Prostate gland (tissue), 2 donors: ENCODE results near the gene RIMS1. TPM values are rescaled to one million over a fixed set of nuclear protein-coding genes. Genes with fewer than 3 reads are reported as not detected.

Source experiments
- DNase-seq: peaks from one replicate; pipeline ENCODE4 v3.0.0-alpha.2; 2019; ENCODE audit warnings: low spot score
- H3K27ac ChIP-seq, 2 donors: fragments of 200-600 bp; sonication (generic); 2 replicates each; pipeline ENCODE4 v1.5.1; 2017 to 2019
- H3K27me3 ChIP-seq: fragments of 200-600 bp; sonication (generic); replicated peaks from 2 replicates; pipeline ENCODE4 v1.5.1; 2019; ENCODE audit not compliant: insufficient read depth
- H3K36me3 ChIP-seq, 2 donors: fragments of 200-600 bp; sonication (generic); 1 replicate in 1 of 2; 2 replicates in 1 of 2; pipeline versions ENCODE4 v1.5.1 to v1.8.1; 2017 to 2019
- H3K4me1 ChIP-seq: fragments of 200-600 bp; sonication (generic); replicated peaks from 2 replicates; pipeline ENCODE4 v1.5.1; 2019
- H3K4me3 ChIP-seq, 2 donors: fragments of 200-600 bp; sonication (generic); 2 replicates each; pipeline ENCODE4 v1.5.1; 2017 to 2019
- H3K9me3 ChIP-seq: fragments of 200-600 bp; sonication (generic); 2 replicates; pipeline ENCODE4 v1.5.1; 2017
- CTCF ChIP-seq, 4 experiments: fragments of 200-600 bp in 2 of 4; fragments of 450-650 bp in 2 of 4; sonication (generic) in 2 of 4; IDR thresholded peaks; 1 replicate in 3 of 4; 2 replicates in 1 of 4; pipeline ENCODE4 v1.5.1; 2016 to 2019; ENCODE audit warnings: antibody characterized with exemption in 4 of 4, mild to moderate bottlenecking in 2 of 4, moderate library complexity in 2 of 4
- POLR2A ChIP-seq: fragments of 450-650 bp; IDR thresholded peaks from one replicate; pipeline ENCODE4 v1.6.1; 2016; ENCODE audit warnings: antibody characterized with exemption, mild to moderate bottlenecking
- POLR2AphosphoS5 ChIP-seq: sonication (generic); formaldehyde crosslinking; IDR thresholded peaks from one replicate; pipeline ENCODE4 v1.6.1; 2017; ENCODE audit warnings: antibody characterized with exemption
- WGBS: methylation state at CpG from one replicate; pipeline ENCODE4 v1.1.5; 2018; 5-methylcytosine and 5-hydroxymethylcytosine counted together
- intact Hi-C: fragments of 100-400 bp; cut with DNase I; formaldehyde crosslinking; loops from one replicate; pipeline ENCODE4 v1.14.2; 2022
- total RNA-seq, 2 donors: library from RNA; depleted of rRNA; stranded (reverse); fragments of >200 nt; gene quantifications; one replicate each; pipeline ENCODE4 v1.1.0, GENCODE V29; 2016

RIMS1 gene
- total RNA-seq, 2 donors from 2014 or later, result 9.7 to 17.6 TPM

- no peak overlapping the region for H3K4me3 ChIP-seq
- no peak overlapping the region for H3K27ac ChIP-seq
- intact Hi-C loops, result no loop called here
- TF ChIP-seq CTCF (IDR thresholded peaks at IDR 0.05) (no peak), POLR2AphosphoS5 (no peak), POLR2A (no peak)
- no peaks in the 10 kb centered on the region for H3K27me3 ChIP-seq
- H3K4me1 ChIP-seq, result no peaks in the 10 kb centered on the region
- no peaks in the 10 kb centered on the region for H3K9me3 ChIP-seq
- 73% methylated on average over 2 of the region's 2 CpGs for WGBS
- H3K36me3 ChIP-seq, result no peaks in the 10 kb centered on the region
- no peak for DNase-seq
These were observed 317.6 kb downstream of the RIMS1 start for GRCh38 chr6:72203983-72204382.

DNA sequence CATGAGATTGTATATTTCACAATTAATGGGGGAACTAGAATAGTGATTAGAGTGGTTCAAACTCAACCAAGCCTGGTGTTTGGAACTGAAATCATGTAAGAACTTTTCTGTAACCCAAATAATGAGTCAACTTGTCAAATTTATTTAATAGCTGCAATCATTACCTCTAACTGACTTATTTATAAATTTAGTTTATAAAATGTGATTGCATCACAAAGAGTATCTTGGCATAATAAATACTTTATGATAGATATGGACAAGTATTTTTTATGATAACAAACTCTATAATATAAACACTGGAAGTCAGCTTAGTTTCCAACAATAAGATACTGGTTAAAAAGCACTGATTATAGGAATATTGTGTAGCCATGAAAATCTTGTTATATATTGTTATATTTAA, 319.1 kb downstream of the RIMS1 start:
- H3K27me3 ChIP-seq, result no peaks in the 10 kb centered on the region
- DNase-seq, result no peak
- H3K4me3 ChIP-seq, result no peak overlapping the region
- intact Hi-C loops, result no loop called here
- no peaks in the 10 kb centered on the region for H3K4me1 ChIP-seq
- H3K36me3 ChIP-seq, result no peaks in the 10 kb centered on the region
- H3K9me3 ChIP-seq, result no peaks in the 10 kb centered on the region
- no peak overlapping the region for H3K27ac ChIP-seq
- no peak for TF ChIP-seq CTCF (IDR thresholded peaks at IDR 0.05)
- TF ChIP-seq POLR2AphosphoS5, result no peak
- TF ChIP-seq POLR2A, result no peak

DNA sequence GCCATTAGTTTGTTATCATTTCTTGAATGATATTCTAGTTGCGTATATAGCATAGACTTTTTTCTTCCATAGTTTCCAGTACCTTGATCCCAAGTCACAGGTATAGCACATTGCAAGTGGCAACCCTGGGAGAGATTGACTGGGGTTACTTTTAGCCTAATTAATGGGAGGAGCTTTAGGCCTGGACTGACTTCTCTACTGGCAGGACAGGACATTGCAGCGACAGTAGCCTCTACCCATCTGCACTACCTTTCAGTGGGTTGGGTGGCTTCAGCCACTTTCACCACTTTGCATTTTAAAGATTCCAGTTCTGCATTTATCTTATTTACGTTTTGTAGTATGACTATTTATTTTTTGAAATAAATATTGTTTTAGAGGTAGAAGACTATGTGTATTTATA, 320.3 kb downstream of the RIMS1 start:
- H3K27me3 ChIP-seq, result no peaks in the 10 kb centered on the region

DNA sequence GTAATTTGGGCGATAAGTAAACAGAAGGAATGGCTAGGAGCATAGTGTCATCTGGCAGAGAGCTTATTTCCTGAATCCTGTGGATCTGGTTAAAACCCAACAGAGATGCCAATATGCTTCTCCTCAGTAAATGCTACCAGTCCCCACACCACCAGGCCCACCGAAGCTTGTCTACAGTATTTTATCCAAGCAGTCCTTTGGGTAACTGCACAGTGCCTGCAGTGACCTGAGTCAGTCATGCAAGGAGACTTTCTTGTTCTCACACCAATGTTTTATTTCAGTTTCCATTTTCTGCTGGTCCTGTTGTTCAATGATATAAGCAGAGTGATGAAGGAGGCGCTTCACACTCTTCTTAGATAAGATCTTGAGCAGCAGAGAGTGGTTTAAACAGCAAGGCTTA, 326.3 kb downstream of the RIMS1 start:
- intact Hi-C loops, result no loop called here
- no peaks in the 10 kb centered on the region for H3K36me3 ChIP-seq
- H3K27me3 ChIP-seq, result no peaks in the 10 kb centered on the region
- no peak for DNase-seq
- TF ChIP-seq CTCF (IDR thresholded peaks at IDR 0.05), result no peak
- H3K4me1 ChIP-seq, result no peaks in the 10 kb centered on the region
- no peaks in the 10 kb centered on the region for H3K9me3 ChIP-seq
- no peak overlapping the region for H3K4me3 ChIP-seq
- WGBS, result 63% methylated on average over 3 of the region's 3 CpGs
- no peak overlapping the region for H3K27ac ChIP-seq

More for the DNA sequence above, 320.3 kb downstream of the RIMS1 start:
- no peak overlapping the region for H3K4me3 ChIP-seq
- TF ChIP-seq POLR2AphosphoS5, result no peak
- no peak for TF ChIP-seq CTCF (IDR thresholded peaks at IDR 0.05)
- no peak for TF ChIP-seq POLR2A
- H3K36me3 ChIP-seq, result no peaks in the 10 kb centered on the region
- H3K9me3 ChIP-seq, result no peaks in the 10 kb centered on the region
- DNase-seq, result no peak
- WGBS, result 80% methylated on average over 3 of the region's 3 CpGs
- H3K4me1 ChIP-seq, result no peaks in the 10 kb centered on the region
- no peak overlapping the region for H3K27ac ChIP-seq
- intact Hi-C loops, result no loop called here

GRCh38 chr6:72213654-72214053, 327.3 kb downstream of the RIMS1 start:
- Histone ChIP-seq H3K36me3 (no peaks in the 10 kb centered on the region), H3K27ac (no peak overlapping the region), H3K4me3 (no peak overlapping the region), H3K4me1 (no peaks in the 10 kb centered on the region), H3K9me3 (no peaks in the 10 kb centered on the region), H3K27me3 (no peaks in the 10 kb centered on the region)
- WGBS, result 93% methylated on average over 1 of the region's 1 CpG
- TF ChIP-seq POLR2AphosphoS5, result no peak
- TF ChIP-seq POLR2A, result no peak
- TF ChIP-seq CTCF (IDR thresholded peaks at IDR 0.05), result no peak
- intact Hi-C loops, result no loop called here
- DNase-seq, result no peak
